ENCODE measurements around the gene SLC37A1.

SLC37A1 gene

GRCh38 chr21:42561762-42562650 is 48.4 kb downstream of the SLC37A1 start:
- no peak for DNase-seq (ENCODE audit: low read depth, low spot score)

GRCh38 chr21:42562816-42563215 is 49.2 kb downstream of the SLC37A1 start:
- DNase-seq (ENCODE audit: low read depth, low spot score), result no peak

GRCh38 chr21:42563261-42563660 is 49.6 kb downstream of the SLC37A1 start:
- no peak for DNase-seq (ENCODE audit: low read depth, low spot score)

DNA sequence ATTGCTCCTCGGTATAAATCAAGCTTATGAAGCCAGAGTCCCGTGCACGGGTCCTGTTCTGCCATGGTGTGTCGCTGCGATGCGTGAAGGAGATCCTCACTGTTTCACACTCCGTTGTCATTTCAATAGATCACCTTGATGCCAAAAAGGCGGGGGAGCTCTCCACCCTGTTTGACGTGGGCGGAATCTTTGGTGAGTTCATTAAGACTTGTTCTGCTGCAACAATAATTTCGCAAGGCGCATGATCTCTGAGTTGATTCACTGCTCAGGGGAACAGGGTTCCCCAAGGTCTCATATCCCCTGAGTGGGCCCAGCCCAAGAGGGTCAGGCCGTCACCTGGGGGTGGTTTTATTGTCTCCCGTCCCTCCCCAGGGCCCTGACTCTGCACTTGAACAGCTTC is 50.0 kb downstream of the SLC37A1 start:
- DNase-seq (ENCODE audit: low read depth, low spot score), result no peak

GRCh38 chr21:42564561-42564971 is 50.9 kb downstream of the SLC37A1 start:
- no peak for DNase-seq (ENCODE audit: low read depth, low spot score)

DNA sequence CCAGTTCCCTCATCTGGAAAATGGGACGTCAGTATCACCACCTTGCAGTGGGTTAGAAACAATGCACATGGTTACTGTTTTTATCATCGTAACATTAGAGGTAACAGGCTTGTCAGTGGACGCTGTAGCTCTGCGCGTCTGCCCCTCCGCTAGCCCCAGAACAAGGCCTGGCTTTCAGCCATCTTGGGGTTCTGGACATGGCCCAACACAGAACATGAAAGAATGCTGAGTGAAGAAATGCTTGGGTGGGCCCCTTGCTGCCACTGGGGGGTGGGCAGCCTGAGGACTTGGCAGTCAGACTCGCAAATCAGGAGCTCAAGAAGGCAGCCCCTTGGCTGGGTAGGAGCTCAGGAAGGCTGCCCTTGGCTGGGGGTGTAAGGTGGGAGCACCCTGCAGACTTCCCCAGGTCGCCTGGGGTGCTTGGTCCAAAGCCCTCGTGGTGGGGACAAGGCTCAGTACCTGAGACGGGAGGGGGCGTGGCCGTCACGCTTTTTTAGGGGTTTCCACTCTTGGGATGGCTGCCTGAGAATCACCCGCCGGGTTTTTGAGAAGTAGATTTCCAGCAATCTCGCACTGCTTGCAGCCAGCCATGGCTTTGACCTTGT is 51.7 kb downstream of the SLC37A1 start:
- DNase-seq (ENCODE audit: low read depth, low spot score), result no peak

GRCh38 chr21:42565886-42566523 is 52.4 kb downstream of the SLC37A1 start:
- no peak for DNase-seq (ENCODE audit: low read depth, low spot score)

GRCh38 chr21:42566524-42567213 is 53.0 kb downstream of the SLC37A1 start:
- no peak for DNase-seq (ENCODE audit: low read depth, low spot score)

- DNase-seq (ENCODE audit: low read depth, low spot score), result no peak
Observed at GRCh38 chr21:42567214-42567555, 53.5 kb downstream of the SLC37A1 start.

DNA sequence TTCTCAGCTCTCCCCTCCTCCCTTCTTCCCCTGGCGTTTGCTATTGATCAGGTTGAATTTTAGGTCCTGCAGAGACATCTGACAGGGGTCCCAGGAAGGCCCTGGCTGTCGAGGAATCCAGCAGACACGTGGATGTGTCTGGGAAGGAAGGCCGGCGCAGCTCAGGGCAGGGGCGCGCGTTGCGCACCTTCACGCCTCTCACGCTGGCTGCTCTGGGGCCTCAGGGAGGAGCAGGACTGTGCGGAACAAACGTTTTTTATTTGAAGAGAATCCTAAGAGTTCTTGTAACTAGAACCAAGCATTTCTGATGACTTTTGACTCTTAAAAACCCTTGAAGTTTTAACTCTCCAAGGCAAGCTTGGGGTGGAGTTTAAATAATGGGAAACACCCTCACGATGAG is 54.2 kb downstream of the SLC37A1 start:
- no peak for DNase-seq (ENCODE audit: low read depth, low spot score)

- DNase-seq (ENCODE audit: low read depth, low spot score), result no peak
Observed at GRCh38 chr21:42568376-42568775, 54.7 kb downstream of the SLC37A1 start.

DNA sequence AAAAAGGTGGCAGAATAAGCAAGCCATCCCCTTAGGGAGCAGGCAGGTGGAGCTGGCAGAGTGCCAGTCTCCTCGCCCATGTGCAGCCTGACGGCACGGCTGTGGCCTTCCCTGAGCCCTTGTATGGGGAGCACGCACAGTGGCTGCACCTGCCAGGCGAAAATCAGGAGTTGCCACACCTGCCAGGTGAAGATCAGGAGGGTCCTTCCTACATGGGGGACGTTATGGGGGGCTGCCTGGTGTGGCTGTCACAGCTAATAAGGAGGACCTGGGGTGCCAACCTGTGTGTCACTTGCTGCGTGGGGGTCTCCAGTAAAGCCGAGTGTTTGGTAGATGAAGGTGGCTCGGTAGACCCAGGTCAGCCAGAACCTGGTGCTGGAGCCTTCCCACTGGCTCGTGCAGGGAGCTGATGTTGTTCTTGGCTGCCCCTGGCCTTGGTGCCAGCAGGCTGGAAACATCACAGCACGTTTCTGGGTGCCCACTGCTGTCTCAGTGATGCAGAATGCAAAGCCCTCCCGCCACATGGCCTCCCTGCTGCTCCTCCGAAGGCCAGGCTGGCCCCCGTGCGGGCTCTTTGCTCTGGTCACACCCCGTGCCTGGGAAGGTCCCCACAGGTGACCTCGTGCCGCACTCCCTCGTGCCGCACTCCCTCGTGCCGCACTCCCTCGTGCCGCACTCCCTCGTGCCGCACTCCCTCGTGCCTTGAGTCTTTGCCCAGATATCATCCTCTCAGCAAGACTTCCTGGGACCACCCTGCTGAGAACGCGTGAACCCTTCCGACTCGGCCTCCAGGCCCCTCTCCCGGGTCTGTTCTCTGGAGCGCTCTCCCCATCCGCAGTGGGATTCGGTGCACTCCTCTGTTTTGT is 55.4 kb downstream of the SLC37A1 start:
- DNase-seq (ENCODE audit: low read depth, low spot score), result no peak

DNA sequence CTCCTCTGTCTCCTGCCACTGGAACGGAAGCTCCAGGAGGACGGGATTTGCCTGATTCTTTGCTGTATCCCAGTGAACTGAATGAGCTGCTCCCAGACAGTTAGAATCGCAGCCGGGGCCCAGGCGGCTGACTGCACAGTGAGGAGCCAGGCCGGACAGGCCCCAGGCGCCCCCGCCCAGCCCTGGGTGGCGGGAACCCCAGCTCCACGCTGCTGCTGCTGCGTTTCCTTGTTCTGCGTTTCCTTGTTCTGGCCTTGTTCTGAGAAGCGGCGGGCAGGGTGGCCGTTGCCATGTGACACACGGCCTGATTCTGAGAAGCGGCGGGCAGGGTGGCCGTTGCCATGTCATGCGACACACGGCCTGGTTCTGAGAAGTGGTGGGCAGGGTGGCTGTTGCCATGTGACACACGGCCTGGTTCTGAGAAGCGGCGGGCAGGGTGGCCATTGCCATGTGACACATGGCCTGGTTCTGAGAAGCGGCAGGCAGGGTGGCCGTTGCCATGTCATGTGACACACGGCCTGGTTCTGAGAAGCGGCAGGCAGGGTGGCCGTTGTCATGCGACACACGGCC is 56.2 kb downstream of the SLC37A1 start:
- DNase-seq (ENCODE audit: low read depth, low spot score), result no peak

DNA sequence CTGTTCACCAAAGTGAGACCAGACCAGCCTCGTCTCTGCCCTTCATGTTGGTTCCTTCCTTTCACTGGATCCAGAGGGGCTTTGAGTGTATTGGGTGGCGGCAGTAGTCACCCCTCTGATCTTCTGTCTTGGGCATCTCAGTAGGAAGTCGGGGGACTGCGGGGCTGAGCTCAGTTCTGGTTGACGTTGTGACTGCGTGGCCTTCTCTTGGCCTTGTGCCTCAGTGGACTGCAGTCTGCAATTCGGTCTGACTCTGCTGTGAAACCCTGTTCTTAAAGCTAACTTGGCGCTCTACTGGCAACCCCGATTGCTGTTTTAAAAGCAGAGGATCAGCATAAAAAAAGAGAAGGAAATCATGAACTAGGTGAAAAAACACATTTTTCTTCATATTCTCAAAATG is 56.7 kb downstream of the SLC37A1 start:
- DNase-seq (ENCODE audit: low read depth, low spot score), result no peak

DNA sequence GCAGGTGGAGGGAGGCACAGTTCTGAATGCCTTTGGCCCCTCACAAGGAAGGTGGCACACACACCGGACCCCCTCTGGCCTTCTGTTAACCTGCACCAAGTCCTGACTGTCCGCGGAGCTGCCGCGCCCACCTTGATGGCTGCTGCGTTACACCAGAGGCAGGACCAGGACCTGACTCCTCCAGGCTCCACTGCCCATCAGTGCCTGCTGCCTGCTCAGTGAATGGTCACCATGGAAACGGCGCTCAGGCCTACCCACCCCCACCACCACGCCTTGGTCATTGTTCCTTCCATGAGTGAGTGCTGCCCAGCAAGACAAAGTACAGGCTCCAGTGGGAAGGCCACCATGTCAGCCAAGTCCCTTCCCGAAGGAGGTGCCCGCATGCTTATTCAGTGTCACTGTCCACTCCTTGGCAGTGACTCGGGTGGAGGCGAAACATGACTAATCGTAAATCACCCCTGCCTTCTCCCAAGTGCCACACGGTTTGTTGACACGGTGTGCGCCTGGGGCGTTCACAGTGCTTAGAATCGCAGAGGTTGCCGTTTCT is 57.3 kb downstream of the SLC37A1 start:
- DNase-seq (ENCODE audit: low read depth, low spot score), result no peak

- no peak for DNase-seq (ENCODE audit: low read depth, low spot score)
Observed at GRCh38 chr21:42571391-42572150, 57.9 kb downstream of the SLC37A1 start.

- DNase-seq (ENCODE audit: low read depth, low spot score), result no peak
Observed at GRCh38 chr21:42572906-42573495, 59.3 kb downstream of the SLC37A1 start.

DNA sequence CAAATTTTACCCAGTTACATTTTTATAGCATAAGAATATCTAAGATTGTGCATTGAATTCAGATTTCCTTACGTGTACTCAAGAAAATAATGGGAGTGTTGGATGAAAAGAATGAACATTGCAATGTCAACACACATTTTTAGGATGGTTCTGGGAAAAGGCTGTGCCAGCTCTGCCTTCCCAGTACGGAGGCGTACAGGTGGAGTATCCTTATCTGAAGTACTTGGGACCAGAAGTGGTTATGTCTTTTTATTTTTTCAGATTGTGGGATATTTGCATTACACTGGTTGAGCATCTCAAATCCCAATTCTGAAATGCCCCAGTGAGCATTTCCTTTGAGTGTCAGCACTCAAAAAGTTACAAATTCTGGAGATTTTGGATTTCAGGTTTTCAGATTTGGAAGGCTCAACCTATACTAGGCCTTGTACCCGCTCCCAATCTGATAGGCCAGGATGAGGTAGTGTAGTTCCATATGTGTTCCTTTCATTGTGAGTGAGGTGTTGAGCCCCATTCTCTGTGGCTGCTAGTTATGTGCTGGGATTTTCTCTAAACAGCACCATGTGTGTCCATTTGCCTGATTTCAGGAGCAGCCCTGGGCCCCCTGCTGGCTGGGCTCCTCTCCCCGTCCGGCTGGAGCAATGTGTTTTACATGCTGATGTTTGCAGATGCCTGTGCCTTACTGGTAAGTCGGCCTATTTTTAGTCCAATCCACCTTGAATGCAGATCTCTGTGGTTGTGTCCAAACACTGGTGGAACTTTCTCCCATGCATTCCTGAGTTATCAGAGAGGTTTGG is 60.8 kb downstream of the SLC37A1 start:
- no peak for DNase-seq (ENCODE audit: low read depth, low spot score)

- no peak for DNase-seq (ENCODE audit: low read depth, low spot score)
Observed at GRCh38 chr21:42575111-42575510, 61.5 kb downstream of the SLC37A1 start.
